ENCODE data around the gene SH3RF3.
A peak's percentile ranks its signal among the peaks of the same experiment; 100 is the strongest.
"Not testable (repeated sequence)": the region's sequence is repeated elsewhere in the genome, so short reads cannot be mapped to it uniquely, and the experiment has no call there.

SH3RF3 gene

GRCh38 chr2:109155553-109156451 is 26.8 kb downstream of the SH3RF3 start:
- no peak for DNase-seq

GRCh38 chr2:109157563-109158105 is 28.6 kb downstream of the SH3RF3 start:
- DNase-seq: no peak

GRCh38 chr2:109158237-109158636 is 29.2 kb downstream of the SH3RF3 start:
- no peak for DNase-seq

- no peak for DNase-seq
These were observed 30.1 kb downstream of the SH3RF3 start for GRCh38 chr2:109159096-109159495.

- no peak for DNase-seq
These were observed 31.9 kb downstream of the SH3RF3 start for GRCh38 chr2:109160714-109161440.

- DNase-seq: not testable (repeated sequence)
These were observed 33.4 kb downstream of the SH3RF3 start for GRCh38 chr2:109162367-109162766.

- peak in 2 of 58 donors; percentile 3 to 20 for DNase-seq
These were observed 34.0 kb downstream of the SH3RF3 start for GRCh38 chr2:109162999-109163398.

- DNase-seq: no peak
These were observed 35.3 kb downstream of the SH3RF3 start for GRCh38 chr2:109164311-109164710.

- DNase-seq: no peak
These were observed 35.8 kb downstream of the SH3RF3 start for GRCh38 chr2:109164739-109165221.

- DNase-seq: no peak
These were observed 37.8 kb downstream of the SH3RF3 start for GRCh38 chr2:109166811-109167210.

GRCh38 chr2:109168086-109168485 is 39.1 kb downstream of the SH3RF3 start:
- DNase-seq: no peak

- DNase-seq: no peak
These were observed 39.7 kb downstream of the SH3RF3 start for GRCh38 chr2:109168716-109169115.

- no peak for DNase-seq
These were observed 41.6 kb downstream of the SH3RF3 start for GRCh38 chr2:109170645-109171044.

- no peak for DNase-seq
These were observed 42.7 kb downstream of the SH3RF3 start for GRCh38 chr2:109171444-109172334.

GRCh38 chr2:109172556-109173105 is 43.6 kb downstream of the SH3RF3 start:
- no peak for DNase-seq

GRCh38 chr2:109173311-109174171 is 44.5 kb downstream of the SH3RF3 start:
- peak in 12 of 58 donors; percentile 10 to 48 (median 28) for DNase-seq

- no peak for DNase-seq
These were observed 45.2 kb downstream of the SH3RF3 start for GRCh38 chr2:109174214-109174613.

GRCh38 chr2:109174626-109175349 is 45.8 kb downstream of the SH3RF3 start:
- DNase-seq: no peak

- no peak for DNase-seq
These were observed 46.3 kb downstream of the SH3RF3 start for GRCh38 chr2:109175350-109175678.

All from anterior cingulate cortex (tissue), 58 donors.